HepG2 (cell line): ENCODE measurements around the gene UBE2D3. TPM values are rescaled to one million over a fixed set of nuclear protein-coding genes. Genes with fewer than 3 reads are reported as not detected.

Experiments used
- DPF2 ChIP-seq: sonication (generic); formaldehyde crosslinking; IDR thresholded peaks from 2 replicates; pipeline ENCODE4 v1.4.0; 2020; ENCODE audit warnings: mild to moderate bottlenecking, low read depth, missing genetic modification reagents, borderline replicate concordance
- FOXC1 ChIP-seq: sonication (generic); formaldehyde crosslinking; IDR thresholded peaks from 2 replicates; pipeline ENCODE4 v1.8.0; 2022; ENCODE audit warnings: mild to moderate bottlenecking, missing genetic modification reagents, borderline replicate concordance
- HMGA1 ChIP-seq: sonication (generic); formaldehyde crosslinking; conservative IDR thresholded peaks from 2 replicates; pipeline ENCODE4 v1.4.0; 2020; ENCODE audit warnings: missing genetic modification reagents
- NFE2L1 ChIP-seq: sonication (generic); formaldehyde crosslinking; IDR thresholded peaks from 2 replicates; pipeline ENCODE4 v1.4.0; 2020; ENCODE audit warnings: missing genetic modification reagents, mild to moderate bottlenecking, borderline replicate concordance
- TSC22D2 ChIP-seq: sonication (generic); formaldehyde crosslinking; IDR thresholded peaks from 2 replicates; pipeline ENCODE4 v1.5.1; 2020; ENCODE audit warnings: missing genetic modification reagents, mild to moderate bottlenecking, borderline replicate concordance
- ZBTB2 ChIP-seq: sonication (generic); formaldehyde crosslinking; IDR thresholded peaks from 2 replicates; pipeline ENCODE4 v1.8.0; 2022; ENCODE audit warnings: low read depth, missing genetic modification reagents
- ZBTB39 ChIP-seq: sonication (generic); formaldehyde crosslinking; IDR thresholded peaks from 2 replicates; pipeline ENCODE4 v1.5.0; 2020; ENCODE audit warnings: missing genetic modification reagents
- ZNF256 ChIP-seq: sonication (generic); formaldehyde crosslinking; conservative IDR thresholded peaks from 2 replicates; pipeline ENCODE4 v1.4.0; 2020; ENCODE audit warnings: missing genetic modification reagents
- ZNF343 ChIP-seq: sonication (generic); formaldehyde crosslinking; IDR thresholded peaks from 2 replicates; pipeline ENCODE4 v1.4.0; 2020; ENCODE audit warnings: mild to moderate bottlenecking, missing genetic modification reagents
- ZNF407 ChIP-seq: sonication (generic); formaldehyde crosslinking; IDR thresholded peaks from one replicate; pipeline ENCODE4 v1.5.1; 2020; ENCODE audit warnings: mild to moderate bottlenecking, missing genetic modification reagents; ENCODE audit errors: not compliant biosample characterization
- ZNF501 ChIP-seq: sonication (generic); formaldehyde crosslinking; IDR thresholded peaks from 2 replicates; pipeline ENCODE4 v1.5.1; 2020; ENCODE audit warnings: mild to moderate bottlenecking, moderate library complexity, missing genetic modification reagents
- ZNF557 ChIP-seq: sonication (generic); formaldehyde crosslinking; IDR thresholded peaks from 2 replicates; pipeline ENCODE4 v1.4.0; 2020; ENCODE audit warnings: missing genetic modification reagents
- ZSCAN29 ChIP-seq: sonication (generic); formaldehyde crosslinking; conservative IDR thresholded peaks from 2 replicates; pipeline ENCODE4 v1.4.0; 2020; ENCODE audit warnings: mild to moderate bottlenecking, missing genetic modification reagents
- polyA plus RNA-seq, 8 experiments: library from polyadenylated mRNA; depleted of rRNA in 3 of 8; stranded (reverse) in 7 of 8; unstranded in 1 of 8; fragments of >200 nt; fragmentation: Illumina TruSeq in 4 of 8; extraction: Trizol in 4 of 8; gene quantifications; 2 replicates each; pipeline versions ENCODE4 v1.2.1 to v1.2.3, GENCODE V29; 2011 to 2016; ENCODE audit warnings: low read depth in 4 of 8, missing spikeins in 1 of 8, mixed read lengths in 1 of 8; ENCODE audit not compliant: insufficient read depth in 1 of 8
- total RNA-seq, 5 experiments: library from RNA; depleted of rRNA; stranded (reverse); fragments of >200 nt; fragmentation: Illumina TruSeq; extraction: Trizol; gene quantifications; 2 replicates each; pipeline ENCODE4 v1.2.3, GENCODE V29; 2016; ENCODE audit warnings: low read depth in 1 of 5

The UBE2D3 gene
- total and polyA plus RNA-seq, 2 of the 13 experiments (the other 11 are each of a cell fraction or from before 2014, with no cell fraction given) = 224 to 293 TPM

GRCh38 chr4:102827674-102828496 is 534 bp upstream of the UBE2D3 start (continued):
- no peak for TF ChIP-seq ZNF407 (CRISPR knock-in tag)
- TF ChIP-seq FOXC1 = peak; percentile 75; the same call in 1 of the 2 replicates
- TF ChIP-seq ZNF256 (CRISPR knock-in tag) = no peak
- no peak; the same call in 1 of the 2 replicates for TF ChIP-seq TSC22D2
- no peak for TF ChIP-seq HMGA1
- TF ChIP-seq ZSCAN29 = no peak
- TF ChIP-seq ZNF501 (CRISPR knock-in tag) = peak; percentile 77
- TF ChIP-seq NFE2L1 (CRISPR knock-in tag) = no peak
- TF ChIP-seq DPF2 (CRISPR knock-in tag) = no peak; the same call in 1 of the 2 replicates
- no peak for TF ChIP-seq ZNF343
- no peak; the same call in 1 of the 2 replicates for TF ChIP-seq ZBTB2
- peak; percentile 79; the same call in 1 of the 2 replicates for TF ChIP-seq ZNF557 (CRISPR knock-in tag)
- TF ChIP-seq ZBTB39 (CRISPR knock-in tag) = 0 out of 2 replicates have a peak, but pooled peaks have one; percentile 20
